Brain pericyte (primary cell): ENCODE results near the gene SLC41A3.
"Not testable (repeated sequence)": the region's sequence is repeated elsewhere in the genome, so short reads cannot be mapped to it uniquely, and the experiment has no call there.

Source experiments
- DNase-seq: peaks from one replicate; pipeline ENCODE4 v3.0.0-alpha.2; 2012; ENCODE audit warnings: low read depth, low spot score

Gene SLC41A3

GRCh38 chr3:126003447-126004190 is 80.3 kb downstream of the SLC41A3 start:
- DNase-seq = no peak

GRCh38 chr3:126002189-126002588 is 81.7 kb downstream of the SLC41A3 start:
- no peak for DNase-seq

GRCh38 chr3:125996751-125997150 is 87.2 kb downstream of the SLC41A3 start:
- not testable (repeated sequence) for DNase-seq

GRCh38 chr3:125990253-125990970 is 93.5 kb downstream of the SLC41A3 start:
- peak; percentile 43 for DNase-seq

GRCh38 chr3:125984951-125985350 is 99.0 kb downstream of the SLC41A3 start:
- not testable (repeated sequence) for DNase-seq

GRCh38 chr3:125977104-125977503 is 106.8 kb downstream of the SLC41A3 start:
- not testable (repeated sequence) for DNase-seq

GRCh38 chr3:125976003-125976390 is 107.9 kb downstream of the SLC41A3 start:
- not testable (repeated sequence) for DNase-seq

GRCh38 chr3:125975245-125976002 is 108.5 kb downstream of the SLC41A3 start:
- DNase-seq = not testable (repeated sequence)

- DNase-seq = not testable (repeated sequence)
Measured at GRCh38 chr3:125971997-125972944, 111.7 kb downstream of the SLC41A3 start.

- DNase-seq = not testable (repeated sequence)
Measured at GRCh38 chr3:125968701-125969592, 115.0 kb downstream of the SLC41A3 start, which contains the start of gene ROPN1B. Gene ROPN1B (plus strand): TSS chr3:125969178. CDS start chr3:125972055, 2,877 bp downstream.

GRCh38 chr3:125968121-125968520 is 115.8 kb downstream of the SLC41A3 start:
- DNase-seq = not testable (repeated sequence)

GRCh38 chr3:125967156-125967555 is 116.8 kb downstream of the SLC41A3 start:
- no peak for DNase-seq

GRCh38 chr3:125965505-125965904 is 118.4 kb downstream of the SLC41A3 start:
- no peak for DNase-seq

- DNase-seq = not testable (repeated sequence)
Measured at GRCh38 chr3:125963834-125964233, 120.1 kb downstream of the SLC41A3 start.

GRCh38 chr3:125961289-125961589 is 122.7 kb downstream of the SLC41A3 start:
- no peak for DNase-seq

- no peak for DNase-seq
Measured at GRCh38 chr3:125960456-125961288, 123.3 kb downstream of the SLC41A3 start.

- no peak for DNase-seq
Measured at GRCh38 chr3:125960066-125960424, 123.9 kb downstream of the SLC41A3 start.

- DNase-seq = no peak
Measured at GRCh38 chr3:125959317-125960065, 124.4 kb downstream of the SLC41A3 start.
